Ovary (tissue), 9 donors: Measurements from ENCODE around the gene ZC3H7B. TPM values are rescaled to one million over a fixed set of nuclear protein-coding genes. Genes with fewer than 3 reads are reported as not detected.

Source experiments
- DNase-seq, 5 donors: peaks; one replicate each; pipeline ENCODE4 v3.0.0-alpha.2; 2019 to 2020
- H3K27ac ChIP-seq, 2 donors: fragments of 200-600 bp; one replicate each; pipeline versions ENCODE4 v1.5.1 to v1.8.0; 2019 to 2022
- H3K27me3 ChIP-seq: fragments of 200-600 bp; one replicate; pipeline ENCODE4 v1.8.0; 2022
- H3K36me3 ChIP-seq: fragments of 200-600 bp; sonication (generic); one replicate; pipeline ENCODE4 v1.5.1; 2019
- H3K4me1 ChIP-seq: one replicate; pipeline ENCODE4 v1.8.1; 2013; ENCODE audit warnings: mild to moderate bottlenecking, moderate library complexity; ENCODE audit not compliant: insufficient read depth
- H3K4me3 ChIP-seq: fragments of 200-600 bp; sonication (generic); one replicate; pipeline ENCODE4 v1.5.1; 2017
- H3K9me3 ChIP-seq, 2 donors: fragments of 200-600 bp in 1 of 2; sonication (generic) in 1 of 2; one replicate each; pipeline versions ENCODE4 v1.5.1 to v1.8.1; 2013 to 2019; ENCODE audit warnings: mild to moderate bottlenecking in 1 of 2, moderate library complexity in 1 of 2
- CTCF ChIP-seq, 3 donors: fragments of 450-650 bp in 2 of 3; fragments of 200-600 bp in 1 of 3; IDR thresholded peaks; one replicate each; pipeline versions ENCODE4 v1.5.1 to v1.8.0; 2016 to 2022; ENCODE audit warnings: antibody characterized with exemption in 3 of 3, mild to moderate bottlenecking in 1 of 3
- EP300 ChIP-seq: sonication (generic); formaldehyde crosslinking; IDR thresholded peaks from one replicate; pipeline ENCODE4 v1.6.1; 2017; ENCODE audit warnings: antibody characterized with exemption
- POLR2A ChIP-seq: fragments of 450-650 bp; IDR thresholded peaks from one replicate; pipeline ENCODE4 v1.6.1; 2017; ENCODE audit warnings: antibody characterized with exemption, mild to moderate bottlenecking, moderate library complexity
- WGBS, 3 donors: extraction: QIAGEN DNeasy Blood & Tissue Kit in 1 of 3; methylation state at CpG; one replicate each; pipeline versions ENCODE4 v1.1.5 to v1.1.7; 2013 to 2017; 5-methylcytosine and 5-hydroxymethylcytosine counted together
- intact Hi-C, 4 donors: fragments of 100-400 bp; cut with DNase I; formaldehyde crosslinking; loops; one replicate each; pipeline versions ENCODE4 v1.11.0 to v1.15.1; 2022 to 2023
- polyA plus RNA-seq, 2 donors: library from polyadenylated mRNA; stranded (reverse); fragments of 200-250 nt in 1 of 2; fragments of 350-450 nt in 1 of 2; fragmentation: Illumina TruSeq in 1 of 2; extraction: RNeasy Lipid Tissue Mini Kit (QIAGEN cat#74804) in 1 of 2; gene quantifications; one replicate each; pipeline ENCODE4 v1.2.3, GENCODE V29; 2013 to 2014
- total RNA-seq, 7 donors: library from RNA; depleted of rRNA in 2 of 7; stranded (reverse); fragments of >200 nt in 2 of 7; fragmentation: NEBNext Ultra II Directional in 3 of 7; extraction: Animal tissue kit (Norgen Biotek cat#: 25700) in 3 of 7; gene quantifications; one replicate each; pipeline versions ENCODE4 v1.1.0 to v1.2.4, GENCODE V29; 2016 to 2023
- donor health status: DM: no; HTN: no; CAD: no; lungs with moderate emphysema.
- donor health status: DM: no; HTN: no; CAD: no.
- donor health status: Bipolar disorder and iron deficiency.
- donor health status: DM: yes; HTN: yes; CAD: no.
- donor health status: DM: no; HTN: no; CAD: no.
- donor health status: DM: yes; HTN: yes; CAD: no.

ZC3H7B gene
- total and polyA plus RNA-seq, 9 donors, result 27.3 to 96.5 (median 73.2) TPM

- 80 to 82% (median 80%) methylated on average over 17 of the region's 17 CpGs for WGBS, 3 donors
- intact Hi-C loops, result loop anchor here in 1 of 4 donors (5.0 kb wide), 1 partner anchor 57 kb away; the partner anchor contains the start of gene ZC3H7B
- TF ChIP-seq EP300 (no peak), POLR2A (no peak), CTCF (IDR thresholded peaks at IDR 0.05) (no peak)
- H3K27me3 ChIP-seq, result no peaks in the 10 kb centered on the region
- H3K4me3 ChIP-seq, result no peak overlapping the region
- H3K27ac ChIP-seq, result no peak overlapping the region
- DNase-seq, result no peak
- no peaks in the 10 kb centered on the region for H3K9me3 ChIP-seq
- no peaks in the 10 kb centered on the region for H3K36me3 ChIP-seq
- H3K4me1 ChIP-seq, result no peaks in the 10 kb centered on the region
Observed at GRCh38 chr22:41358927-41359326, 57.6 kb downstream of the ZC3H7B start.

- TF ChIP-seq POLR2A, result no peak
- TF ChIP-seq EP300, result no peak
- no peak for TF ChIP-seq CTCF (IDR thresholded peaks at IDR 0.05)
- WGBS, 3 donors, result 67 to 72% (median 68%) methylated on average over 4 of the region's 4 CpGs
- Histone ChIP-seq H3K27me3 (no peaks in the 10 kb centered on the region), H3K36me3 (no peaks in the 10 kb centered on the region), H3K27ac (no peak overlapping the region), H3K4me1 (no peaks in the 10 kb centered on the region), H3K4me3 (no peak overlapping the region), H3K9me3 (no peaks in the 10 kb centered on the region)
- no peak for DNase-seq
- intact Hi-C loops, result loop anchor here in 1 of 4 donors (5.0 kb wide), 1 partner anchor 57 kb away; the partner anchor contains the start of gene ZC3H7B
Observed at GRCh38 chr22:41359376-41359775, 58.1 kb downstream of the ZC3H7B start.

GRCh38 chr22:41360126-41360525 lies 58.8 kb downstream of the ZC3H7B start:
- Histone ChIP-seq H3K9me3 (no peaks in the 10 kb centered on the region), H3K4me1 (no peaks in the 10 kb centered on the region), H3K36me3 (no peaks in the 10 kb centered on the region), H3K27ac (no peak overlapping the region), H3K27me3 (no peaks in the 10 kb centered on the region), H3K4me3 (no peak overlapping the region)
- 63 to 68% (median 66%) methylated on average over 11 of the region's 11 CpGs for WGBS, 3 donors
- intact Hi-C loops, result no loop called here
- no peak for DNase-seq
- no peak for TF ChIP-seq CTCF (IDR thresholded peaks at IDR 0.05)
- no peak for TF ChIP-seq EP300
- TF ChIP-seq POLR2A, result no peak

GRCh38 chr22:41361716-41362310 lies 60.5 kb downstream of the ZC3H7B start:
- no peak for DNase-seq
- no peaks in the 10 kb centered on the region for H3K36me3 ChIP-seq
- H3K4me3 ChIP-seq, result no peak overlapping the region
- H3K27me3 ChIP-seq, result no peaks in the 10 kb centered on the region
- TF ChIP-seq CTCF (IDR thresholded peaks at IDR 0.05) (no peak), EP300 (no peak), POLR2A (no peak)
- H3K4me1 ChIP-seq, result peaks cover 5% of the 10 kb centered on the region
- 87 to 91% (median 89%) methylated on average over 13 of the region's 13 CpGs for WGBS, 3 donors
- H3K27ac ChIP-seq, result no peak overlapping the region
- H3K9me3 ChIP-seq, result no peaks in the 10 kb centered on the region
- intact Hi-C loops, result no loop called here
